ENCODE measurements around the gene SLC25A38.
"Not testable (repeated sequence)": the region's sequence is repeated elsewhere in the genome, so short reads cannot be mapped to it uniquely, and the experiment has no call there.

- TF ChIP-seq CTCF (conservative IDR thresholded peaks at IDR 0.05; ENCODE audit: low read depth, low read length); EZH2 (IDR thresholded peaks at IDR 0.05; ENCODE audit: low read length, unreplicated experiment): not testable (repeated sequence)
Measured at GRCh38 chr3:39418556-39419225, 35.5 kb downstream of the SLC25A38 start.

Measured in PC-3 (cell line).